Breast epithelium (tissue), 4 donors: ENCODE data around the gene APBA3. TPM values are rescaled to one million over a fixed set of nuclear protein-coding genes. Genes with fewer than 3 reads are reported as not detected.

Experiments used
- DNase-seq, 2 donors: peaks; one replicate each; pipeline ENCODE4 v3.0.0-alpha.2; 2019; ENCODE audit warnings: low spot score in 2 of 2
- H3K27ac ChIP-seq, 2 donors: fragments of 200-600 bp; sonication (generic) in 1 of 2; one replicate each; pipeline ENCODE4 v1.5.1; 2016 to 2019; ENCODE audit warnings: mild to moderate bottlenecking in 1 of 2
- H3K27me3 ChIP-seq, 2 donors: fragments of 200-600 bp; sonication (generic) in 1 of 2; one replicate each; pipeline versions ENCODE4 v1.5.1 to v1.6.0; 2017 to 2019; ENCODE audit warnings: control low read depth in 1 of 2, mild to moderate bottlenecking in 1 of 2
- H3K36me3 ChIP-seq: fragments of 200-600 bp; one replicate; pipeline ENCODE4 v1.5.1; 2019
- H3K4me1 ChIP-seq, 2 donors: fragments of 200-600 bp; sonication (generic); one replicate each; pipeline ENCODE4 v1.5.1; 2016 to 2019; ENCODE audit warnings: control low read depth in 1 of 2
- H3K4me3 ChIP-seq, 3 donors: fragments of 200-600 bp; sonication (generic); 1 replicate in 2 of 3; 2 replicates in 1 of 3; pipeline ENCODE4 v1.5.1; 2016 to 2019; ENCODE audit warnings: mild to moderate bottlenecking in 3 of 3, moderate library complexity in 2 of 3
- H3K9me3 ChIP-seq, 2 donors: fragments of 200-600 bp; sonication (generic) in 1 of 2; one replicate each; pipeline ENCODE4 v1.5.1; 2016 to 2019; ENCODE audit warnings: control low read depth in 1 of 2
- CTCF ChIP-seq, 3 donors: fragments of 450-650 bp; IDR thresholded peaks; one replicate each; pipeline ENCODE4 v1.5.1; 2016 to 2017; ENCODE audit warnings: antibody characterized with exemption in 3 of 3, mild to moderate bottlenecking in 3 of 3, moderate library complexity in 3 of 3
- POLR2A ChIP-seq: fragments of 450-650 bp; IDR thresholded peaks from one replicate; pipeline ENCODE4 v1.6.1; 2016; ENCODE audit warnings: antibody characterized with exemption, mild to moderate bottlenecking, moderate library complexity
- POLR2AphosphoS5 ChIP-seq, 3 donors: sonication (generic); formaldehyde crosslinking; IDR thresholded peaks; one replicate each; pipeline ENCODE4 v1.6.1; 2017; ENCODE audit warnings: antibody characterized with exemption in 3 of 3
- intact Hi-C: fragments of 100-400 bp; cut with DNase I; formaldehyde crosslinking; loops from one replicate; pipeline ENCODE4 v1.15.1; 2023; ENCODE audit warnings: low total_unique reads
- total RNA-seq, 3 donors: library from RNA; depleted of rRNA; stranded (reverse); fragments of >200 nt; gene quantifications; one replicate each; pipeline ENCODE4 v1.1.0, GENCODE V29; 2016

Gene APBA3
- total RNA-seq, 3 donors from 2014 or later: 24.0 to 24.9 (median 24.6) TPM

DNA sequence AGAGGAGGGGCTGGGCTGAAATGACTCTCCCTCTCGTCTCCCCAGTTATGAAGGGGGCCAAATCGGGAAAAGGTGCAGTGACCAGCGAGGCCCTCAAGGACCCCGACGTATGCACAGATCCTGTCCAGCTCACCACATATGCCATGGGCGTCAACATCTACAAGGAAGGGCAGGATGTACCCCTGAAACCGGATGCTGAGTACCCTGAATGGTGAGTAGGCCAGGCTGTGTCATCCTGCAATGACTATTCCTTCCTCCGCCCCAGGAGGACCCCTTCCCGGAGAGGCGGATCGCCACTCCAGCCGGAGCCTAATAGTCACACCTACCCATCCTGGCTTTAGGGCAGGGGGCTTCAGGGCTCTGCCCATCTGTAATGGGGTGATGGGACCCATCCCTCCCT lies 3.6 kb upstream of the APBA3 start:
- Histone ChIP-seq H3K4me1 (no peaks in the 10 kb centered on the region), H3K27me3 (no peaks in the 10 kb centered on the region), H3K27ac (no peak overlapping the region), H3K4me3 (no peak overlapping the region), H3K36me3 (peaks cover 6% of the 10 kb centered on the region), H3K9me3 (no peaks in the 10 kb centered on the region)
- DNase-seq: no peak
- intact Hi-C loops: no loop called here
- TF ChIP-seq POLR2AphosphoS5 (IDR thresholded peaks at IDR 0.05) (no peak), CTCF (IDR thresholded peaks at IDR 0.05) (no peak), POLR2A (no peak)

DNA sequence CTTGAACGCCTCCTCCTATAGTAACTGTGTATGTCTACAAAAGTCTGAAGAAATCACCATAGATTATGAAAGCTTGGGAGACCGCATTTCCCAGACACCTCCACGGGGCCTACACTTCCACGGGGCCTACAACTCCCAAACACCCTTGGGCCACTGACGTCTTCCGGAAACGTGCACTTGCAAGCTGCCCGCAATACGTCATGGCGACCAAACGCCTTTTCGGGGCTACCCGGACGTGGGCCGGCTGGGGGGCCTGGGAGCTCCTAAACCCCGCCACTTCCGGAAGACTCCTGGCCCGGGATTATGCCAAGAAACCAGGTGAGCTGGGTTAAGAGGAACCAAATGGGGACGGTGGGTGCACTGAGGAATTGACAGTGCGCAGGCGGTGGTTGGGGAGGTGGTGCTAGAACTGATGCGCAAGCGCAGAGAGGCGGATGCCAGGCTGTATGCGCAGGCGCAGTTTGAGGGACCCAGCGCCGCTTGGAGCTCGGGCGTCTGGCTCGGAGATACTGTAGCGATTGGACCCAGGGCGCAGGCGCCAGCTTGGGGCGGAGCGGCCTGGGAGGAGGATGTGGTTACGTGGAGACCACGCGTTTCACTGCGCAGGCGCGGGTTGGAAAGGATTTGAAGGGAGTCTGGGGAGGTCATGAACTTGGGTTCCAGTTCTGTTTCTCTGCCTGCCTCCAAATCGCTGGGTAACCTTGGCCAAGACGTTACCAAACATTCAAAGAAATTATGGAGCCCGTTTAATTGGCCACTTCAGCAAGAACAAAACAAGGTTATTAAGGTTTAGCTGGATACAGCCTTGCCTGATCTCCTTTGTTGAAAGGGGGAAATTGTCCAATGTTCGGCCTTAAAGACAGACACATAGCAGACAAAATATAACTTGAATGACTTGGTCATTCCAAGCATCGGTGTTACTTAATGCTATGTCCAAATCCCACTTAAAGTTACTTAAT lies 1.3 kb upstream of the APBA3 start, which contains the start of gene MRPL54:
Gene MRPL54, plus strand, starts transcription at position 182 of the 959 bp plus-strand sequence. Its CDS starts 19 bp downstream, at position 201.
- peak; percentile 99 for DNase-seq
- Histone ChIP-seq H3K36me3 (peaks cover 6% of the 10 kb centered on the region), H3K27me3 (no peaks in the 10 kb centered on the region), H3K27ac (peak within 1 kb of the TSS; percentile 97 to 98), H3K4me1 (no peaks in the 10 kb centered on the region), H3K9me3 (no peaks in the 10 kb centered on the region), H3K4me3 (peak within 1 kb of the TSS; percentile 86 to 91 (median 88))
- intact Hi-C loops: no loop called here
- TF ChIP-seq POLR2AphosphoS5 (IDR thresholded peaks at IDR 0.05) (peak; percentile 97 to 99 (median 99)), POLR2A (peak; percentile 66), CTCF (IDR thresholded peaks at IDR 0.05) (peak in 1 of 3 donors; percentile 36)

GRCh38 chr19:3762130-3762473 lies 610 bp upstream of the APBA3 start:
- H3K4me3 ChIP-seq: peak overlapping the region; percentile 68 to 91 (median 88)
- H3K9me3 ChIP-seq: no peaks in the 10 kb centered on the region
- peak overlapping the region; percentile 97 to 98 for H3K27ac ChIP-seq
- no peaks in the 10 kb centered on the region for H3K27me3 ChIP-seq
- intact Hi-C loops: no loop called here
- DNase-seq: no peak
- H3K36me3 ChIP-seq: peaks cover 2% of the 10 kb centered on the region
- H3K4me1 ChIP-seq: no peaks in the 10 kb centered on the region
- TF ChIP-seq CTCF (IDR thresholded peaks at IDR 0.05) (no peak), POLR2AphosphoS5 (IDR thresholded peaks at IDR 0.05) (no peak), POLR2A (no peak)

DNA sequence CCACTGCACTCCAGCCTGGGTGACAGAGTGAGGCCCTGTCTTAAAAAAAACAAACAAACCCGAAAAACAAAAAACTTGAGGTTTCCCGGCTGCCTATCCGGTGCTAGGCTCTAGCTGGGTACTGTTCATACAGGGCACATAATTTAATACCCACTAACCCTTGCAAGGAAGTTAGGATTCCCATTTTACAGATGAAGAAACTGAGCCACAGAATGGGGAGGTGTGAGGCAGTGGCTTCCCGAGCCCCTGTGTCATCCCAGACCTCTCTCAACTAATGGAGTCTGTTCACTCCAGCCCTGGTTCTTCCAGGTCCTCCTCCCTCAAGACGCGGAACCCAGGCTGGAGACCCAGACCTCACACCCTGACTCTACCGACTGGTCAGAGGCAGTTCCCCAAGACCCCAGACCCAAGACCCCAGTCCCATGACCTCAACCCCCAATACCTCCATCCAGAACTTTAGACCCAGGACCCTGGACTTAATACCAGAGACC lies 576 bp downstream of the APBA3 start:
- H3K27ac ChIP-seq: peak overlapping the region; percentile 86 to 98
- no peak for DNase-seq
- H3K4me3 ChIP-seq: peak overlapping the region; percentile 86 to 91 (median 88)
- intact Hi-C loops: no loop called here
- H3K27me3 ChIP-seq: no peaks in the 10 kb centered on the region
- H3K36me3 ChIP-seq: no peaks in the 10 kb centered on the region
- no peaks in the 10 kb centered on the region for H3K4me1 ChIP-seq
- TF ChIP-seq CTCF (IDR thresholded peaks at IDR 0.05): no peak
- no peak for TF ChIP-seq POLR2AphosphoS5 (IDR thresholded peaks at IDR 0.05)
- no peak for TF ChIP-seq POLR2A
- no peaks in the 10 kb centered on the region for H3K9me3 ChIP-seq
